ENCODE results near the gene ADD1. TPM values are rescaled to one million over a fixed set of nuclear protein-coding genes. Genes with fewer than 3 reads are reported as not detected.

Gene ADD1
- polyA plus RNA-seq, 3 donors: 76.1 to 122 (median 103) TPM

- Histone ChIP-seq H3K27me3 (ENCODE audit: control insufficient read depth in 2 of 2, insufficient read depth in 2 of 2, low read length in 2 of 2) (no peaks in the 10 kb centered on the region), H2AFZ (ENCODE audit: insufficient read depth, low read depth, low read length, poor library complexity, severe bottlenecking) (no peak overlapping the region), H3K79me2 (ENCODE audit: insufficient read depth, low read length) (peaks cover 40% of the 10 kb centered on the region), H3K9me3 (replicated peaks in 1 of 2; ENCODE audit: control insufficient read depth in 1 of 2, insufficient read depth in 1 of 2, low read length in 2 of 2) (no peaks in the 10 kb centered on the region), H3K4me1 (ENCODE audit: control insufficient read depth in 1 of 2, insufficient read depth in 2 of 2, low read length in 2 of 2) (peaks cover 3 to 8% of the 10 kb centered on the region in 2 donors), H3K9ac (ENCODE audit: insufficient read depth, low read length, poor library complexity, severe bottlenecking) (no peak overlapping the region), H4K20me1 (ENCODE audit: insufficient read depth, low read length) (peaks cover 100% of the 10 kb centered on the region), H3K36me3 (replicated peaks in 1 of 2; ENCODE audit: control insufficient read depth in 1 of 2, insufficient read depth in 2 of 2, low read length in 2 of 2) (peaks cover 100% of the 10 kb centered on the region in 2 donors), H3K4me2 (replicated peaks; ENCODE audit: extremely low read depth, low read length, poor library complexity, severe bottlenecking) (no peak overlapping the region), H3K4me3 (replicated peaks in 1 of 3; ENCODE audit: low read depth in 2 of 3, low read length in 3 of 3) (no peak overlapping the region), H3K27ac (ENCODE audit: low read depth in 1 of 2, low read length in 2 of 2) (no peak overlapping the region)
- intact Hi-C loops (cut with micrococcal nuclease): no loop called here
- WGBS (ENCODE audit: insufficient coverage): 92% methylated on average over 14 of the region's 17 CpGs
- H3K4me1 Mint-ChIP-seq: peaks cover 6% of the 10 kb centered on the region
- peaks cover 0 to 2% (median 0%) of the 10 kb centered on the region in 3 donors for H3K27me3 Mint-ChIP-seq (ENCODE audit: low read depth in 3 of 3)
- H3K36me3 Mint-ChIP-seq: peaks cover 90 to 100% of the 10 kb centered on the region in 2 donors
- H3K27ac Mint-ChIP-seq: peak overlapping the region in 4 of 7 donors; percentile 3 to 71 (median 42)
- TF ChIP-seq, protein P1, sequence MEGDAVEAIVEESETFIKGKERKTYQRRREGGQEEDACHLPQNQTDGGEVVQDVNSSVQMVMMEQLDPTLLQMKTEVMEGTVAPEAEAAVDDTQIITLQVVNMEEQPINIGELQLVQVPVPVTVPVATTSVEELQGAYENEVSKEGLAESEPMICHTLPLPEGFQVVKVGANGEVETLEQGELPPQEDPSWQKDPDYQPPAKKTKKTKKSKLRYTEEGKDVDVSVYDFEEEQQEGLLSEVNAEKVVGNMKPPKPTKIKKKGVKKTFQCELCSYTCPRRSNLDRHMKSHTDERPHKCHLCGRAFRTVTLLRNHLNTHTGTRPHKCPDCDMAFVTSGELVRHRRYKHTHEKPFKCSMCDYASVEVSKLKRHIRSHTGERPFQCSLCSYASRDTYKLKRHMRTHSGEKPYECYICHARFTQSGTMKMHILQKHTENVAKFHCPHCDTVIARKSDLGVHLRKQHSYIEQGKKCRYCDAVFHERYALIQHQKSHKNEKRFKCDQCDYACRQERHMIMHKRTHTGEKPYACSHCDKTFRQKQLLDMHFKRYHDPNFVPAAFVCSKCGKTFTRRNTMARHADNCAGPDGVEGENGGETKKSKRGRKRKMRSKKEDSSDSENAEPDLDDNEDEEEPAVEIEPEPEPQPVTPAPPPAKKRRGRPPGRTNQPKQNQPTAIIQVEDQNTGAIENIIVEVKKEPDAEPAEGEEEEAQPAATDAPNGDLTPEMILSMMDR (IDR thresholded peaks at IDR 0.05): no peak
- DNase-seq: no peak
- H3K9me3 Mint-ChIP-seq: peaks cover 0 to 1% (median 0%) of the 10 kb centered on the region in 7 donors
- no peak overlapping the region for H3K4me3 Mint-ChIP-seq
These were observed 14.9 kb upstream of the ADD1 start for GRCh38 chr4:2828758-2829181.

- DNase-seq: no peak
- H2AFZ ChIP-seq (ENCODE audit: insufficient read depth, low read depth, low read length, poor library complexity, severe bottlenecking): no peak overlapping the region
- H3K4me3 ChIP-seq (replicated peaks in 1 of 3; ENCODE audit: low read depth in 2 of 3, low read length in 3 of 3): no peak overlapping the region
- peaks cover 35% of the 10 kb centered on the region for H3K79me2 ChIP-seq (ENCODE audit: insufficient read depth, low read length)
- H3K4me1 ChIP-seq (ENCODE audit: control insufficient read depth in 1 of 2, insufficient read depth in 2 of 2, low read length in 2 of 2): peaks cover 10 to 15% of the 10 kb centered on the region in 2 donors
- H3K27ac ChIP-seq (ENCODE audit: low read depth in 1 of 2, low read length in 2 of 2): no peak overlapping the region
- TF ChIP-seq, protein P1 (IDR thresholded peaks at IDR 0.05): no peak
- H3K36me3 ChIP-seq (replicated peaks in 1 of 2; ENCODE audit: control insufficient read depth in 1 of 2, insufficient read depth in 2 of 2, low read length in 2 of 2): peaks cover 100% of the 10 kb centered on the region in 2 donors
- Mint-ChIP-seq H3K27ac (peak overlapping the region in 2 of 7 donors; percentile 60 to 73), H3K9me3 (peaks cover 0 to 1% (median 0%) of the 10 kb centered on the region in 7 donors), H3K4me3 (no peak overlapping the region), H3K4me1 (peaks cover 9% of the 10 kb centered on the region), H3K27me3 (ENCODE audit: low read depth in 3 of 3) (peaks cover 0 to 2% (median 0%) of the 10 kb centered on the region in 3 donors), H3K36me3 (peaks cover 84 to 99% of the 10 kb centered on the region in 2 donors)
- peaks cover 100% of the 10 kb centered on the region for H4K20me1 ChIP-seq (ENCODE audit: insufficient read depth, low read length)
- 95% methylated on average over 17 of the region's 18 CpGs for WGBS (ENCODE audit: insufficient coverage)
- no peaks in the 10 kb centered on the region for H3K27me3 ChIP-seq (ENCODE audit: control insufficient read depth in 2 of 2, insufficient read depth in 2 of 2, low read length in 2 of 2)
- intact Hi-C loops (cut with micrococcal nuclease): no loop called here
- H3K9me3 ChIP-seq (replicated peaks in 1 of 2; ENCODE audit: control insufficient read depth in 1 of 2, insufficient read depth in 1 of 2, low read length in 2 of 2): no peaks in the 10 kb centered on the region
- no peak overlapping the region for H3K4me2 ChIP-seq (replicated peaks; ENCODE audit: extremely low read depth, low read length, poor library complexity, severe bottlenecking)
- H3K9ac ChIP-seq (ENCODE audit: insufficient read depth, low read length, poor library complexity, severe bottlenecking): no peak overlapping the region
These were observed 14.2 kb upstream of the ADD1 start for GRCh38 chr4:2829321-2829932.
